HEK293 (cell line): ENCODE data around the gene SLC22A3.

Experiments
- CTCF ChIA-PET: fragments of 350-600 bp; formaldehyde crosslinking; extraction: SDS; loops from one replicate; lab custom pipeline; 2021; ENCODE audit warnings: antibody characterized with exemption; lab: Yijun Ruan, JAX
- POLR2A ChIA-PET: fragments of 300-600 bp; formaldehyde crosslinking; extraction: SDS; loops from one replicate; lab custom pipeline; 2020; ENCODE audit warnings: antibody characterized with exemption, inconsistent platforms; lab: Yijun Ruan, JAX
- H3K27ac ChIP-seq: fragments of 200-500 bp; sonication (Bioruptor generic); 2 replicates; pipeline ENCODE4 v1.5.1; 2014; ENCODE audit warnings: low read depth, low read length, control low read depth, inconsistent platforms; ENCODE audit errors: extremely low read depth
- H3K36me3 ChIP-seq, 2 experiments: fragments of 200-500 bp in 1 of 2; sonication (Bioruptor generic) in 1 of 2; 1 replicate in 1 of 2; 2 replicates in 1 of 2; pipeline ENCODE4 v1.5.1; 2014 to 2017; ENCODE audit warnings: inconsistent platforms in 2 of 2, low read length in 2 of 2; ENCODE audit not compliant: control insufficient read depth in 2 of 2, insufficient read depth in 1 of 2
- H3K4me1 ChIP-seq: fragments of 200-500 bp; sonication (Bioruptor generic); 2 replicates; pipeline ENCODE4 v1.5.1; 2014; ENCODE audit warnings: mild to moderate bottlenecking, low read length, inconsistent platforms; ENCODE audit not compliant: control insufficient read depth, insufficient read depth
- H3K4me3 ChIP-seq: 2 replicates; pipeline ENCODE4 v1.5.1; 2011; ENCODE audit warnings: low read depth, mild to moderate bottlenecking, control low read depth, low read length, moderate library complexity
- H3K9me3 ChIP-seq: fragments of 200-500 bp; sonication (Bioruptor generic); 2 replicates; pipeline ENCODE4 v1.5.1; 2014; ENCODE audit warnings: low read depth, low read length, inconsistent platforms; ENCODE audit not compliant: control insufficient read depth, insufficient read depth
- BCL11A ChIP-seq: fragments of 450-650 bp; formaldehyde crosslinking; IDR thresholded peaks from 2 replicates; pipeline ENCODE4 v1.5.1; 2016; ENCODE audit warnings: low read depth, missing biosample characterization, missing genetic modification characterization
- FEZF1 ChIP-seq: fragments of 450-650 bp; formaldehyde crosslinking; IDR thresholded peaks from 2 replicates; pipeline ENCODE4 v1.5.1; 2016; ENCODE audit warnings: missing biosample characterization, missing genetic modification characterization
- HOXD13 ChIP-seq: sonication (generic); formaldehyde crosslinking; IDR thresholded peaks from 2 replicates; pipeline ENCODE4 v1.8.0; 2022; ENCODE audit warnings: missing genetic modification reagents, borderline replicate concordance
- KLF7 ChIP-seq: fragments of 450-650 bp; formaldehyde crosslinking; IDR thresholded peaks from 2 replicates; pipeline ENCODE4 v1.5.1; 2016; ENCODE audit warnings: missing biosample characterization, missing genetic modification characterization, borderline replicate concordance
- PBX3 ChIP-seq: sonication (generic); formaldehyde crosslinking; IDR thresholded peaks from 2 replicates; pipeline ENCODE4 v1.8.1; 2022; ENCODE audit warnings: mild to moderate bottlenecking, moderate library complexity, missing genetic modification reagents
- SETDB1 ChIP-seq: IDR thresholded peaks from one replicate; pipeline ENCODE4 v1.6.1; 2017; ENCODE audit warnings: mild to moderate bottlenecking, low read length, moderate library complexity, mixed read lengths; ENCODE audit not compliant: insufficient read length
- TCF7L2 ChIP-seq: IDR thresholded peaks from 2 replicates; pipeline ENCODE4 v1.6.1; 2011; ENCODE audit warnings: low read depth, mild to moderate bottlenecking, inconsistent platforms, low read length, moderate library complexity, borderline replicate concordance
- ZBTB17 ChIP-seq: fragments of 450-650 bp; formaldehyde crosslinking; IDR thresholded peaks from 2 replicates; pipeline ENCODE4 v1.5.1; 2016; ENCODE audit warnings: missing biosample characterization, missing genetic modification characterization
- ZBTB48 ChIP-seq: fragments of 450-650 bp; formaldehyde crosslinking; IDR thresholded peaks from 2 replicates; pipeline ENCODE4 v1.5.1; 2016; ENCODE audit warnings: missing biosample characterization, missing genetic modification characterization
- ZBTB49 ChIP-seq: fragments of 450-650 bp; formaldehyde crosslinking; IDR thresholded peaks from 2 replicates; pipeline ENCODE4 v1.5.1; 2016; ENCODE audit warnings: missing biosample characterization, missing genetic modification characterization, low read depth
- ZFP3 ChIP-seq: fragments of 450-650 bp; formaldehyde crosslinking; IDR thresholded peaks from 2 replicates; pipeline ENCODE4 v1.5.1; 2016; ENCODE audit warnings: low read depth, missing biosample characterization, missing genetic modification characterization
- ZNF280D ChIP-seq: fragments of 450-650 bp; formaldehyde crosslinking; IDR thresholded peaks from 2 replicates; pipeline ENCODE4 v1.5.1; 2016; ENCODE audit warnings: missing biosample characterization, missing genetic modification characterization
- ZNF350 ChIP-seq: fragments of 450-650 bp; formaldehyde crosslinking; IDR thresholded peaks from 2 replicates; pipeline ENCODE4 v1.5.0; 2017; ENCODE audit warnings: missing biosample characterization, mild to moderate bottlenecking, missing genetic modification characterization
- ZNF501 ChIP-seq: fragments of 450-650 bp; formaldehyde crosslinking; IDR thresholded peaks from 2 replicates; pipeline ENCODE4 v1.5.1; 2016; ENCODE audit warnings: missing biosample characterization, missing genetic modification characterization
- ZNF514 ChIP-seq: fragments of 450-650 bp; formaldehyde crosslinking; IDR thresholded peaks from 2 replicates; pipeline ENCODE4 v1.5.1; 2016; ENCODE audit warnings: missing biosample characterization, missing genetic modification characterization
- ZNF571 ChIP-seq: fragments of 450-650 bp; formaldehyde crosslinking; IDR thresholded peaks from 2 replicates; pipeline ENCODE4 v1.5.0; 2017; ENCODE audit warnings: missing biosample characterization, missing genetic modification characterization
- ZNF677 ChIP-seq: fragments of 450-650 bp; IDR thresholded peaks from 2 replicates; pipeline ENCODE4 v1.5.0; 2018; ENCODE audit warnings: missing biosample characterization, mild to moderate bottlenecking, missing genetic modification characterization, moderate library complexity
- ZNF692 ChIP-seq: fragments of 450-650 bp; formaldehyde crosslinking; IDR thresholded peaks from 2 replicates; pipeline ENCODE4 v1.5.1; 2016; ENCODE audit warnings: missing biosample characterization, missing genetic modification characterization
- ZNF701 ChIP-seq: fragments of 450-650 bp; formaldehyde crosslinking; IDR thresholded peaks from 2 replicates; pipeline ENCODE4 v1.5.1; 2016; ENCODE audit warnings: missing biosample characterization, missing genetic modification characterization
- ZSCAN16 ChIP-seq: fragments of 450-650 bp; formaldehyde crosslinking; IDR thresholded peaks from 2 replicates; pipeline ENCODE4 v1.5.1; 2016; ENCODE audit warnings: missing biosample characterization, missing genetic modification characterization

SLC22A3 gene

GRCh38 chr6:160393891-160394653 is 45.9 kb downstream of the SLC22A3 start:
- no peak overlapping the region for H3K27ac ChIP-seq
- H3K9me3 ChIP-seq: no peaks in the 10 kb centered on the region
- CTCF ChIA-PET: no interaction called here
- no peak for TF ChIP-seq ZSCAN16 (tag by site-specific recombination)
- TF ChIP-seq HOXD13: peak; percentile 86; the same call in 1 of the 2 replicates
- TF ChIP-seq SETDB1: peak; percentile 36
- H3K36me3 ChIP-seq: no peaks in the 10 kb centered on the region
- POLR2A ChIA-PET: no interaction called here
- no peak overlapping the region for H3K4me3 ChIP-seq
- peaks cover 3% of the 10 kb centered on the region; the same call in 1 of the 2 replicates for H3K4me1 ChIP-seq

GRCh38 chr6:160394654-160395035 is 46.5 kb downstream of the SLC22A3 start:
- Histone ChIP-seq H3K36me3 (no peaks in the 10 kb centered on the region), H3K27ac (no peak overlapping the region), H3K4me3 (no peak overlapping the region), H3K9me3 (no peaks in the 10 kb centered on the region), H3K4me1 (peaks cover 3% of the 10 kb centered on the region; the same call in 1 of the 2 replicates)
- ChIA-PET CTCF (no interaction called here), POLR2A (no interaction called here)
- no peak for TF ChIP-seq ZBTB17 (tag by site-specific recombination)
- no peak for TF ChIP-seq HOXD13
- no peak for TF ChIP-seq ZNF571 (tag by site-specific recombination)
- no peak for TF ChIP-seq ZNF514 (tag by site-specific recombination)
- no peak for TF ChIP-seq ZNF350
- no peak for TF ChIP-seq KLF7 (tag by site-specific recombination)
- TF ChIP-seq TCF7L2: no peak
- no peak for TF ChIP-seq ZNF501
- TF ChIP-seq ZNF677 (tag by site-specific recombination): no peak
- no peak for TF ChIP-seq FEZF1
- no peak for TF ChIP-seq ZFP3
- no peak for TF ChIP-seq ZNF692 (tag by site-specific recombination)
- TF ChIP-seq ZNF280D (tag by site-specific recombination): no peak
- TF ChIP-seq ZNF701 (tag by site-specific recombination): no peak
- no peak for TF ChIP-seq ZBTB48 (tag by site-specific recombination)
- TF ChIP-seq ZBTB49: no peak
- TF ChIP-seq BCL11A (tag by site-specific recombination): no peak
- no peak for TF ChIP-seq PBX3
